GM19240 (cell line): ENCODE data around the gene PEX14.

Experiments
- DNase-seq: peaks from one replicate; pipeline ENCODE4 v3.0.0; 2011; ENCODE audit warnings: low spot score; ENCODE audit not compliant: insufficient read length

The PEX14 gene

GRCh38 chr1:10646347-10646861 lies 171.7 kb downstream of the PEX14 start:
- no peak for DNase-seq

- DNase-seq: no peak
These were observed 172.8 kb downstream of the PEX14 start for GRCh38 chr1:10647414-10648170.

- DNase-seq: no peak
These were observed 174.2 kb downstream of the PEX14 start for GRCh38 chr1:10648689-10649516.

DNA sequence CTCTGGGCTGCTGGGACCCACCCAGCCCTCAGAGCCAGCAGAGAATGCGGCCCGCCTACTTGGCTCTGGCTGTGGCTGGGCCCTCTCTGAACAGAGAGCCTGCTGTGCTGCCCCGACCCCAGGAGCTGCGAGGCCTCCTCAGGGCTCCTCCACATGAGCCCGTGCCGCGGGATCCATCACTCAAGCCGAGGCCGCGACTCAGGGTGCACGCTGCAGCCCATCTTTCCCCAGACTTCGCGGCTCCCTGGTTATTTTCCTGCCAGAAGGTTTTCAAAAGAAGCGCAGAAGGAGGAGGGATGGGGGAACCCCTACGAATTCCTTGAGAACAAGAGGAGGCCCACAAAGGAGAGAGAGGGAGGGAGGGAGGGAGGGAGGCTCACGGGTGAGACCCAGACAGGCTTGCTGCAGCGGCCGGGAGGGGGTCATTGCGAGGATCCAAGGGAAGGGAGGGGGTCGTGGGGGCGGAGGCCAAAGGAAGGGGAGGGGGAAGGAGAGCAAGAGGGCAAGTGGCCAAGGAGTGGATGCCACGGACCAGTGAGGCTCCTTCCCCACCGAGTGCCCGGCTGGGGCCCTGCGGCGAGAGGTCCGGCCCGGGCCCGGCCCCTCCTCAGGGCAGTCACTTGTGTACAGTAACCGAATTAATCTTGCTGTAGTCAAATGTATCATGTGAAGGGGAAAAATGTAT lies 174.9 kb downstream of the PEX14 start:
- DNase-seq: no peak

DNA sequence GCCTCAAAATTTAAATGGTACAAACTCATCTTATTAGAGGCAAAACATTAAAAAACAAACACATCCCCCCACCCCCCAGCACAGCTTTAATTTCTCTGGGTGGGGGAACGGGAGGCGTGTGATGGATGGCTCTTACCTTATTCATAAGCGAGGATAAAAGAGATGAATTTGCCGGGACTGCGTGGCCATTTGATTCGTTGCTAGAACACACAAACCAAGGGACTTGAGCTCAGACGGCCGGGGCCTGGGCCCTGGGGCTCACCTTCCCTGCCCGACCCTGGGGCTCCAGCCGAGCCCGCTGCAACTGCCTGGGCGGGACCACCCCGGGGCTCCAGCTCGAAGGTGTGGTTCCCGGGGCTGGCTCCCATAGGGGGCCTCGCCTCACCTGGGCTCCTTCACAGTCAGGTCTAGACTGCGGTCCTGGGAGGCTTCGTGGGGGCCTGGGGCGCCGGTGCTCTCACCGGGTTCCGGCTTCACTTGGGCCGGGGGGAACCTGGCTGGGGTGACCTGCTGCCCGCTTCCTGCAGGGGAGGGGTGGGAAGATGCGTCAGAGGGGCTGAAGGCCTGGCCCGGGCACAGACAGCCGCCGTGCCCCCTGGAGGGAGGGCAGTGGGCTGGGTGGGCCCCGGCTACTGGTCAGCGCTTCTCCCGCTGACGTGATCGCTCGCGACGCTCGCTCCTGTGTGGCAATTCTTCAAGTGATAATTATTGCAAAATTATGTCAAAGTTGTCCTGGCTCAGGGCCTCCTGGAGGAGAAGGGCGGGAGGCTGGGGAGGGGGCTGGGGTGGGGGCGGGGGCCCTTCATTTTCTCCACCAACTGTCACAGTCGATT lies 176.0 kb downstream of the PEX14 start:
- DNase-seq: no peak

DNA sequence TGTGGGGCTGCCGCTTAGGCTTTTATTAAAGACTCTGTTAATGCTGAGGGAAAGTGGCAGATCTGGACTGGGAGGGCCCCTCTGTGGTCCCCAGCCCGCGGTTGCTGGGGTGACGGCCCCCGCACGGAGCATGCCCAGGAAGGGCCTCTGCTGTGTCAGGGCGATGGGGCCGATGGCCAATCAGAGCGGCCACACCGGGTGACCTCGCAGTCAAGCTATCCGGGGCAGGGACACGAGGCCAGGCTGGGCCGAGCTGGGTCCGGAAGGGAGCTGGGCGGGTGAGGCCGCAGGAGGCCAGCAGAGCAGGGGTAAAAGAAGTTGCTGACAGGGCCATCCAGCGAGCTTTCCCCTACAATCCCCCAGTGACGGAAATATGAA lies 176.6 kb downstream of the PEX14 start:
- no peak for DNase-seq

- no peak for DNase-seq
These were observed 177.0 kb downstream of the PEX14 start for GRCh38 chr1:10651793-10652192.

DNA sequence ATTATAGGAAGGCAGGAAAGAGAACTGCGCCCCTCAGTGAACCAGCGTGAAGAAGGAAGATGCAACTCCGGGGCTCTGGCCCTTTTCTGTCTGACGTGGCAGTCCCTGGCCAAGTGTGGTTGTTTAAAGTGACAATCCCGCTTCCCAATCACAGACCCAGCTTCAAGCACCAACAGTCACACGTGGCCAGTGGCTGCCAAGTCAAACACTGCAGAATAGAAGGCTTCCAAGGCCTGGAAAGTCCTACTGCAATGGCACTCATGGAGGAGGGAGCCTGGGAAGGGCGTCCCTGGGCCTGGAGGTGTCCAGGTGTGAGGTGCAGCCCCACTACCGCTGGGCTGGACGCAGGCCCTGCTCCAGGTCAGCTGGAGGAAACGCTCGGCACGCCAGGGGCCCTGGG lies 177.9 kb downstream of the PEX14 start:
- DNase-seq: no peak

- no peak for DNase-seq
These were observed 178.8 kb downstream of the PEX14 start for GRCh38 chr1:10653370-10654125.

DNA sequence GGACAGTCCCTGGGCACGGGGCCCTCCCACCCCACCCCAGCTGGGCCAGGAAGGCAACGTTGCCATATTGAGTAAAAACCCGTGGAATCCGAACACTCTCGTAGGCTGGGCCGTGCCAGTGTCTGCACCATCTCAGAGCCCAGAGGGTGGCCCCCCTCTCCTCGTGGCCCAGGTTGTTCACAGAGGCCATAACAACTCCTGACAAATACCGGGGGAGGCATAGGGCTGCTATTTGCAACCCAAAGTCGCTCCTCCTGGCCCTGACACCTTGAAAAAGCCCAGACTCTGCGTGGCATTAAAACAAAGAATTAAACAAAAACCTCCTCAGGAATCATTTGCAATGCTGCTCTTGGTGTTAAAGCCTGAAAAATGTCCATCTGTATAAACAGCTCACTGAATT lies 180.3 kb downstream of the PEX14 start:
- DNase-seq: no peak

DNA sequence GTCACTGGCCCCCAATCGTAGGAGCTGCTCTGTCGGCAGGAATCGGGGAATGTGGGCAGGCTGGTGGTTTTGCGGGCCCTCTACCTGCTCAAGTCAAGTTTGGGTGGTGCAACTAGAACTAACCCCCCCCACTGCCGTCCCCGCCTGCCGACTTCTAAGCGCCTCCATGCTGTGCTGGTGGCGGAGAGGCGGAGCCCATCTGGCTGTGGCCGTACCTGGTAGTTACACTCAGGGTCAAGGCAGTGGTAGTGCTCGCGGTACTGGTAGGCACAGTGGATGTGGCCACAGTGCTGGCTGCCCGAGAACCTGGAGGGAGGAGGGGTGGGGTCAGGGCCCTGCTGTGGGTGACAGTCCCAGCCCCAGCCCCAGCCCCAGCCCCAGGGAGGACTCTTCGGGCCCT lies 181.7 kb downstream of the PEX14 start:
- DNase-seq: no peak

DNA sequence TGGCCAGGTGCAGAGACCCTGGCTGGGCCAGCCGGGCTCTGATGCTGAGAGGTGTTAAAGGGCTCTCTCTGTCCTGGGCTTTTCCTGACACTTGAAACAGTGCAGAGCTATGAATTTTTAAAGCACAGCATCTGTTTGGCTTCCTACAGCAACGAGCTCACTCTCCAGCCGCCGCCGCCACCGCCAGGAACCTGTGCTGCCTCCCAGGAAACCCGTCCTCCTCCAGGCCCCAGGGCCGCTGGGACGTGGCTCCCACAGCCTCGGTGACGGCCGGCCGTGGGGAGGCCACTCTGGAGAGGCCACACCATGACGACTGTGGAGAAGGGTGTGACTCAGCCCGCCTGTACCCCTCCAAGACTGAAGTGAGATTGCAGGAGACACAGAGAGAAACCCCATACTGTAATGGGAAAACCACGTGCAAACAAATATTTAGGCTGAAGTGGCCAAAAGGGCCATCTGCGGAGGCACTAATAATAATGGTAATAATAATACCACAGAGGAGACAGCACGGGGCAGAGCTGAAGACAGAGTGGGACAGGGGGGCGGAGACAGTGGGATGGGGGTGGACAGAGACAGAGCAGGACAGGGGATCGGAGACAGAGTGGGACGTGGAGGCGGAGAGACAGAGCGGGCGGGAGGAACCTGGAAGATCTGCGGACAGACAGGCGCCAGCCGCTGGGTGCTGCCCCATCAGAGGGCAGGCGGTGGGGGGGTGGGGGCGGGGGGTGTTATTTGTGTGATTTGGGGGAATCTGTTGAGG lies 182.5 kb downstream of the PEX14 start:
- no peak for DNase-seq

DNA sequence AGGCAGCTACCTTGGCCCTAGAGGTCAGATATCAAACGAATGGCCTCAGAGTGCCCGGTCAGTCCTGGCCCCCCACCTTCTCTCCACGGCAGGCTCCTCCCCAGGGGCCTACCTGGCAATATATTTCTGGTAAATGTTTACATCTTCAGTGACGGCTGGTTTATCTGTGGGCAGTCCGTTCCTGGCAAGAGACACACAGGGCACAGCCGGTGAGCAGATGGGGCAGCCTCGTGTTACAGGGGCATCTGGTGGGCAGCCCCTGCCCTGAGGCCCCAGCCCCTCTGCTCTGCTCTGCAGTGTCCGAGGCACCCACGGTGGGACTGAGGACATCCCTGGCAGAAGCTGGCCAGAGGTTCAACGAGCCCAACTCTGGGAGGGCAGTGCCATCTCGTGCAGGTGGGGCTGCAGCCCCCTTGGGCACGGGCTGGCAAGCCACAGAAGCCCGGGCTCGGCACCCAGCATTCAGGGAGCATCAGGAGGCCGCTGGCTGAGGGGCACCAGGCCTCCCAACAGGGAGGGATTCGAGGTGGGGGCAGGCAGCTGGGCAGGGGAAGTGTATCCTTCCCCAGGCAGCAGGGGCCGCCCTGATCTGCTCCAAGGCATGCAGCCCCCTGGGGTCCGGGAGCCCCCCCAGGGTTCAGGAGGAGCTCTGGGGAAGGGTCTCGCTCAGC lies 183.8 kb downstream of the PEX14 start:
- DNase-seq: no peak

DNA sequence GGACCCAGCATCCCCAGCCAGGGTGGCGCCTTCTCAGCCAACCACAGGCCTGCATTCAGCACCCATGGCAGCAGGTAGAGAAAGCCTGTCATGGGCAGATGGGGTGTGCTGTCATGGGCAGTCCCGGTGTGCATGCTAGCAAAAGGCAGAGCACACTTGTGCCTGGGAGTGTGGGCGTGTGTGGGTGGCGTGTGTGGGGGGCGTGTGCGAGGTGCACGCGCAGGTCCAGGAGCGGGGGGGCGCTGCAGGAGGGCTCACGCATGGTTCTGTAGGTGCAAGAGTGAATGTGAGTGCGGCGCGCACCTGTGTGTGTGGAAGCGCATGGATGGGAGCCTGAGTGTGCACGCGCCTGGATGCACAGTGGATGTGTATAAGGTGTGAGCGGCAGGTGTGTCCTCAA lies 184.5 kb downstream of the PEX14 start:
- no peak for DNase-seq

- DNase-seq: no peak
These were observed 185.1 kb downstream of the PEX14 start for GRCh38 chr1:10659646-10660540.

GRCh38 chr1:10661453-10661852 lies 186.7 kb downstream of the PEX14 start:
- DNase-seq: no peak

DNA sequence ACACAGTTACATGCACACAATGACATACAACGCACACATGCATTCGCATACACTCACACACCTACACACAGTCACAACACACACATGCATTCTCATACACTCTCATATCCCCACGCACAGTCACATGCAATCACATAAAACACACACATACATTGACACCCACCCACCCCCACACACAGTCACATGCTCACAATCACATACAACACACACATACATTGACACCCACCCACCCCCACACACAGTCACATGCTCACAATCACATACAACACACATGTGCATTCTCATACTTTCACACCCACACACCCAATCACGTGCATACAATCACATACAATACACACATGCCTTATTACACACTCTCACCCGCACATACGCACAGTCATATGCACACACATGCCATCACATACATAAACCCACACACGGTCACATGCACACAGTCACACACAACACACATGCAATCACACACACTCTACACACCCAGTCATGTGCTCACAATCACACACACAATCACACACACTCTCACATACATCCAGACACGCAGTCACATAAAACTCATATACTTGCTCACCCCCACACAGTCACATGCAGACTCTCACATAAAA lies 187.4 kb downstream of the PEX14 start:
- no peak for DNase-seq
